ENCODE results near the gene PTPRS.
A peak's percentile ranks its signal among the peaks of the same experiment; 100 is the strongest.
"Not testable (repeated sequence)": the region's sequence is repeated elsewhere in the genome, so short reads cannot be mapped to it uniquely, and the experiment has no call there.

PTPRS gene

DNA sequence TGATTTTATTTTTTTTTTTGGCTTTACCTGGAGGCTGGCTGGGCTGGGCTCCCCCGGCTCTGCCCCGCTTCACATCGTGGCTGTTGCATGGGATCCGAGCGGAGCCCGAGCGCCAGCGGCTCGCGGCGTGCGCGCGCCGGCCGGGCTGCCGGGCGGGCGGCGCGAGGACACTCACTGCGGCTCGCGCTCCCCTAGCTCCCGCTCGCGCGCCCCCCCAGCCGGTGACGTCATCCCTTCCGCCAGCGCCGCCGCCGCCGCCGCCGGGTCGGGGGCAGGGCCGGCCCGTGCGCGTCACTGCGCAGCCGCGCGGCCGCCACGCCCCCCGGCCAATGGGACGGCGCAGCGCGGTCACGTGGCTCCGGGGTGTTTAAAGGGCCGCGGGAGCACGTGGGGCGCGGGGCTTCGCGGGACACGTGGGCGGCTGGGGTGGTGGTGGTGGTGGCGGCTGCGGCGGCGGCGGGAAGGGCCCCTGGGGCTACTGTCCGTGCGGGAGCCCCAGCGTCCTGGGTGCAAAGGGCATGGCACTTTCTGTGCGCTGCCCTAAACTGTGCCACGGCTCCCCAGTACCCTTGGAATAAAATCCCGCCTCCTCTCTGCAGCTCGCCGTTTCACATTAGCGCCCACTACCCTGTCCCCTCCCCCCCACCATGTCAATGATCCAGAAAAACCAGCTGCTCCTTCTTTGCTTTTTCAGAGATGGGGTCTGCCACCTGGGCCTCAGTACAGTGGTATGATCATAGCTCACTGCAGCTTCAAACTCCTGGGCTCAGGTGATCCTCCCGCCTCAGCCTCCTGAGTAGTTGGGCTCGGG lies at the start of gene PTPRS:
Gene PTPRS, minus strand, starts transcription at position 176 of the 811 bp plus-strand sequence. CDS start 54,672 bp downstream, outside the sequence.
- DNase-seq = no peak

DNA sequence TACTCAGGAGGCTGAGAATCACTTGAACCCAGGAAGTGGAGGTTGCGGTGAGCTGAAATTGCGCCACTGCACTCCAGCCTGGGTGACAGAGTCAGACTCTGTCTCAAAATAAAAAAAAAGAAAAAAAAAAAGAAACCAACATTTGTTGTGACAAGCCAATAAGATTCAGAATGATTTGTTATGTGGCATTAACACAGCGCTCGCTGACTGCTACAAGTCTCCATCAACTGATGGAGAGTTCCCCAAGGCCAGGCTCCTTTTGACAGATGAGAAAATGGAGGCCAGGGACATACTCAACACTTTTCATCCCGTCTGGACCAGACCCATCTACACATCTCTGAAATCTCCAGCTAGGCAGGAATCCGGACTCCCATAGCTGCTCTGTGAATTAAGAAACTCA lies 48.7 kb upstream of the PTPRS start:
- DNase-seq = no peak

DNA sequence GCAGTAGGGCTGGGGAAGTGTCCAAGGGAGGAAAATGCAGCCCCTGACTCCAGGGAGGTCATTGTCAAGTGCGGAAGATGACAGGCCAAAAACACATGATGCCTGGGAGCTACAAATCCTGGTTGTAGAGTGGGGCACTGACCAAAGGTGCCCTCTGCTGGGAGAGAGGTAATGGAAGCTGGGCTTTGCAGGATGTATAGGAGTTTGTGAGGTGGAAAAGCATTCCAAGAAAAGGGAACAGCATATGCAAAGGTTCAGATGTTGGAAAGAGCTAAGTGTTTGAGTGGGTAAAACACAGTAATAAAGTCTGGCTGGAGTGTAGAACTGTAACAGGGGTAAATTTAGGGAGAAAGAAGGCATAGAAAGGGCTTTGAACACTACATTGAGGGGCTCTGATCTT lies 46.9 kb upstream of the PTPRS start:
- DNase-seq = no peak

DNA sequence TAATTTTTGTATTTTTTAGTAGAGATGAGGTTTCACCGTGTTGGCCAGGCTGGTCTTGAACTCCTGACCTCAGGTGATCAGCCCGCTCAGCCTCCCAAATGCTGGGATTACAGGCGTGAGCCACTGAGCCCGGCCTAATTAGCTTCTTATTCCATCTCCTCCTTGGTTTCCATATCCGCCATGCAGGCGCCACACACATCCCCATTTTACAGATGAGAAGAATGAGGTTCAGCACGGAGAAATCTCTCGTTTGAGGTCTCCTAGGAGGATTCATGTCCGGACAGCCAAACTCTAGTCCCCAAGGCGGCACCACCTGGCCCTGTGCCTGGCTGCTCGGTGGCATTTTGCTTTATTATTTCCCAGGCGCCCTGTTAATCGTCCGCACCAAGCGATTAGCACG lies 46.2 kb upstream of the PTPRS start:
- DNase-seq = no peak

DNA sequence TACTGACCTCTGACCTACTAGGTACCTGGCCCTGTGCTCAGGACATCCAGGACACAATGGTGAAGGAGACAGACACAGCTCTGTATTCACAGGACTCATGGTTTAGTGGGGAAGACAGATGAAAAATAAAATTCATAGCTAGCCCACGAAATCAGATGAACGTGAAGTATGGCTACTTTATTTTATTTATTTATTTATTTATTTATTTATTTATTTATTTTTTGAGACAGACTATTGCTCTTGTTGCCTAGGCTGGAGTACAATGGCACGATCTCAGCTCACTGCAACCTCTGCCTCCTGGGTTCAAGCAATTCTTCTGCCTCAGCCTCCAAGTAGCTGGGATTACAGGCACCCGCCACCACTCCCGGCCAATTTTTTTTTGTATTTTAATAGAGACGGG lies 40.6 kb upstream of the PTPRS start:
- not testable (repeated sequence) for DNase-seq

DNA sequence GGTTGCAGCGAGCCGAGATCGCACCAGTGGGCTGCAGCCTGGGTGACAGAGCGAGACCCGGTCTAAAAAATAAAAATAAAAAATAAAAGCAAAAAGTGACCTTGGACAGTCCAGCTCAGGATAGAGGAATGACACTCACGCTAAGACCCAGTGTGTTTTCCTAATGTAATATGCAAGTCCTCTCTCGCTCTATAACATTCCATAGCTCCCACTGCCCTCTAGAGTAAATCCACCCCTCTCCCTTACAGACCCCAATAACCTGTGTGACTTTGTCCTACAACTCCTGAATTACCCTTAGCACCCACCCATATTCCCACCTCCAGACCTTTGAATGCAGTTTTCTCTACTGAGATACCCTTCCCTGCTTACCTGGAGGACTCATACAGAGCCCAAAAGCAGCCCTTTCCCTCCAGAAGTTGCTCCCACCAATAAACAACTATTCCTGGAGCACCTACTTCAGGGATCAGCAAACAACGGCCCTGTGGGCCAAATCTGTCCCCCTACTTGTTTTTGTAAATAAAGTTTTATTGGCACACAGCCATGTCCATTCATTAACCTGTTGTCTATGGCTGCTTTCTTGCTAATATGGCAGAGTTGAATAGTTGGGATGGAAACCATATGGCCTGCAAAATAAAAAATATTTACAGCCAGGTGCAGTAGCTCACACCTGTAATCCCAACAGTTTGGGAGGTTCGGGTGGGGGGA lies 39.8 kb upstream of the PTPRS start:
- no peak for DNase-seq

DNA sequence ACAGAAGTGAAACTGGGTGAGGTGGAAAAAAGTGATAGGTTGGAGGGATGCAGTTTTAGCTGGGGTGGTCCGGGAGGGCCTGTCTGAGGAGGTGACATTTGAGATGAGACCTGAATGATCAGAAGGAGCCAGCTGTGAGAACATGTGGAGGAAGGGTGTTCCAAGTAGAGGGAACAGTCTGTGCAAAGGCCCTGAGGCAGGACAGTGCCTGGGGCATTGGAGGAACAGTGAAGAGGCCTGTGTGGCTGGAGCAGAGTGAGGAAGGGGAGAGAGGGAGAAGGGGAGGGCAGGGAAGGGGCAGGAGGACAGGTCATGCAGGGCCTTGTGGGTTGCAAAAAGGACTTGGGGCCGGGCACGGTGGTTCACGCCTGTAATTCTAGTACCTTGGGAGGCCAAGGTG lies 36.3 kb upstream of the PTPRS start:
- no peak for DNase-seq

DNA sequence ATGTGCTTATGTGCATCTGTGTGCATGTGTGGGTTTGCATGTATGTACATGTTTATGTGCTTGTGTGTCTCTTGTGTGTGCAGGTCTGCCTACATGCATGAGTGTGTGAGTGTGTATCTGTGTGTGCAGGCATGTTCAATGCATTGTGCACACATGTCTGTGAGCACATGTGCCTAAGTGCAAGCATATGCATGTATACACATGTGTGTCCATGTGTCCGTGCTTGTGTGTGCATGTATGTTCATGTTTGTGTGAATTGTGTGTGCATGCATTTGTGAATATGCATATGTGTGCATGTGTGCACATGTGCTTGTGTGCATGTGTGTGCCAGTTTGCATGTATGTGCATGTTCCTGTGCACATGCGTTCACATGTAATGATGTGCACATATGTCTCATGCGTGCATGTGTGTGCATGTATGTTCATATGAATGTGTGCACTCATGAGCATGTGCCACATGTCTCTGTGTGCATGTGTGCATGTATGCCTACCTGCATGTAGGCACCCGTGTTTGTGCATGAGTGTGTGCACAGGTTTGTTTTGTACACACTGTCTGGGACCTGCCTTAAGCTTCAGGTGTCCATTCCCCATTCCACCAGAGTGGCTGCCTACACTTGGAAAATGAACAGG lies 32.1 kb upstream of the PTPRS start:
- no peak for DNase-seq

DNA sequence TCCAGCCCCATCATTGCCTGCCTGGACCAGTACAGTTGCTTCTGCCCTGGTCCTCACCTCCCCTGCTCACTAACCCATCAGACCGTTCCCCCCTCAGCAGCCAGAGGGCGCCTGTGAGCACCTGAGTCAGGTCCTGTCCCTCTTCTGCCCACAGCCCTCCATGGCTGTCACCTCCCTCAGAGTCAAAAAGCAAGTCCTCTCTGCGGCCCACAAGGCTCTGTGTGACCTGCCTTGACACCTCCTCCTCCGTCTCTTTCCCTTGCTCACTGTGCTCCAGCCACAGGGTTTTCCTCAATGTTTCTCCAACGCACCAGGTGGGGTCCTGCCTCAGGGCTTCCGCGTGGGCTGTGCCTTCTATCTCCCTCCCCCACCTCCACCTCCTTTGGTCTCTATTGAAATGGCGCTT lies 29.4 kb upstream of the PTPRS start:
- peak; percentile 38 for DNase-seq

DNA sequence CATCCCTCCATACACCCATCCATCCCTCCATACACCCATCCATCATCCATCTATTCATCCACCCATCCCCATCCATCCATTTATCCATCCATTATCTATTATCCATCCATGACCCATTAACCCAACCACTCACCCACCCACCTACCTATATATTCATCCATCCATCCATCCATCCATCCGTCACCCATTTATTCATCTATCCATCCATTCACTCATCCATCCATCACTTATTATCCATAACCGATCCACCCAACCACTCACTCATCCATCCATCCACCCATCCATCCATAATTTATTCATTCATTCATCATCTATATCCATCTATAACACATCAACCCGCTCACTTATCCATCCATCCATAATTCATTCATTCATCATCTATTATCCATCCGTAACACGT lies 28.7 kb upstream of the PTPRS start:
- DNase-seq = no peak

DNA sequence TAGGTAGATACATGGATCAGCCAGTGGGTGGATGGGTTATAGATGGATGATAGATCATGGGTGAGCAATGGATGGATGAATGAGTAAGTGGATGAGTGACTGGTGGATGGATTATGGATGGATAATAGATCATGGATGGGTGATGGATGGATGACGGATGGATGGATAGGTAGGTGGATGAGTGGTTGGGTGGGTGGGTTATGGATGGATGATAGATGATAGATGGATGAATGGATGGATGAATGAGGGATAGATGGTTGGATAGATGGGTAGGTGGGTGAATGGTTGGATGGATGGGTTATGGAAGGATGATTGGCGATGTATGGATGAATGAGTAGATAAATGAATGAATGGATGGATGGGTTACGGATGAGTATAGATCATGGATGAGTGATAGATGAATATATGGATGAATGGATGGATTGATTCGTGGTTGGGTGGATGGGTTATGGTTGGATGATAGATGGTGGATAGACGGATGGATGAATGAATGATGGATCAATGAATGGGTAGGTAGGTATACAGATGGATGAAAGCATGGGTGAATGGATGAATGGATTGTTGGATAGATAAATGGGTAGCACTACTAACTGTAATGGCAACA lies 27.0 kb upstream of the PTPRS start:
- no peak for DNase-seq

DNA sequence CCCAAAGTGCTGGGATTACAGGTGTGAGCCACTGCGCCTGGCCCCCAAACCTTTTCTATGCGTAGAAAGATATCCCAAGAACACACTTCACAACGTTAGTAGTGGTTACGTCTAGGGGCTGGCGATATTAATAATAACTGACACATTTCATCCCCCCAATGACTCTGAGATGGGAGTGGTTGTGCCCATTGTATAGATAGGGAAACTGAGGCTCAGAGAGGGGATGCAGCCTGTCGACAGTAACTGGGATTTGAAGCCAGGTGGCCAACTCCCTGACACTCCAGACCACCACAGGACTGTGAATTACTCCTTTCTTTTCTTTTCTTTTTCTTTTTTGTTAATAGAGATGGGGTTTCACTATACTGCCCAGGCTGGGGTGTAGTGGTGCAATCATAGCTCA lies 25.3 kb upstream of the PTPRS start:
- no peak for DNase-seq

DNA sequence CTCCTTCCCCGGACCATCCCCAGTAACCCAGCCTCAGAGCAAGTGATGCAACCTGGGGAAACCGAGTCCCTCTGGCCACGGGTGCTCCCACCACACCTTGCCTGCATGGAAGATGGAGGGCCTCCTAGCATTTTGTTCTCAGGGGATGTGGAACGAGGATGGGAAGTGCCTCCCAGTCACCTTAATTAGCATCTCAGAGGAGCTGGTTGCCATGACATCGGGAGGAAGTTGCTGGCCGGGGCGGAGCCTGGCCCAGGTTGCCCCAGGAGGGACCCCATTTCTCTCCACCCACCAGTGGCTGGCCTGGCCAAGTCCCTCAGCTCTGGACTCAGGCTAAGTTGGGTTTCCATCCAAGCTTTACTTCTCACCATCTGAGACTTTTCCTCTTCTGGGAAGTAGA lies 24.1 kb upstream of the PTPRS start:
- DNase-seq = no peak

DNA sequence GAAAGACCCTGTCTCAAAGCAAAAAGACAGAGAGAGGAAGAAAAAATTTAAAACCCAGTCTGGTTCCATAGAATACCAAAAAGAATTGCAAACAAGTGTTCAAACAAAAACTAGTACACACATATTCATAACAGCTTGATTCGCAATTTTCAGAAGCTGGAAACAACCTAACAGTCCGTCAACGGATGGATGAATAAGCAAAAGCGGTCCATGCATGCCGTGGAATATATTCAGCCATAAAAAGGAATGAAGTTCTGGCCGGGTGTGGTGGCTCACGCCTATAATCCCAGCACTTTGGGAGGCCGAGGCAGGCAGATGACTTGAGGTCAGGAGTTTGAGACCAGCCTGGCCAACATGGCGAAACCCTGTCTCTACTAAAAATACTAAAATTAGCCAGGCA lies 21.2 kb upstream of the PTPRS start:
- not testable (repeated sequence) for DNase-seq

DNA sequence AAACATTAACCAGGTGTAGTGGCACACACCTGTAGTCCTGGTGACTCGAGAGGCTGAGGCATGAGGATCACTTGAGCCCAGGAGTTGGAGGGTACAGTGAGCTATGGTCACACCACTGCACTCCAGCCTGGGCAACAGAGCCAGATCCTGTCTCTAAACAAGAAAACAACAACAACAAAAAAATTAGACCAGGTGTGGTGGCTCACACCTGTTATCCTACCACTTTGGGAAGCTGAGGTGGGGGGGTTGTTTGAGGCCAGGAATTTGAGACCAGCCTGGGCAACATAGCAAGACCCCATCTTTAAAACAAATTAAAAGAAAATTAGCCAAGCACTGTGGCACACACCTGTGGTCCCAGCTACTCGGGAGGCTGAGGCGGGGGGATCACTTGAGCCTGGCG lies 20.8 kb upstream of the PTPRS start:
- no peak for DNase-seq

DNA sequence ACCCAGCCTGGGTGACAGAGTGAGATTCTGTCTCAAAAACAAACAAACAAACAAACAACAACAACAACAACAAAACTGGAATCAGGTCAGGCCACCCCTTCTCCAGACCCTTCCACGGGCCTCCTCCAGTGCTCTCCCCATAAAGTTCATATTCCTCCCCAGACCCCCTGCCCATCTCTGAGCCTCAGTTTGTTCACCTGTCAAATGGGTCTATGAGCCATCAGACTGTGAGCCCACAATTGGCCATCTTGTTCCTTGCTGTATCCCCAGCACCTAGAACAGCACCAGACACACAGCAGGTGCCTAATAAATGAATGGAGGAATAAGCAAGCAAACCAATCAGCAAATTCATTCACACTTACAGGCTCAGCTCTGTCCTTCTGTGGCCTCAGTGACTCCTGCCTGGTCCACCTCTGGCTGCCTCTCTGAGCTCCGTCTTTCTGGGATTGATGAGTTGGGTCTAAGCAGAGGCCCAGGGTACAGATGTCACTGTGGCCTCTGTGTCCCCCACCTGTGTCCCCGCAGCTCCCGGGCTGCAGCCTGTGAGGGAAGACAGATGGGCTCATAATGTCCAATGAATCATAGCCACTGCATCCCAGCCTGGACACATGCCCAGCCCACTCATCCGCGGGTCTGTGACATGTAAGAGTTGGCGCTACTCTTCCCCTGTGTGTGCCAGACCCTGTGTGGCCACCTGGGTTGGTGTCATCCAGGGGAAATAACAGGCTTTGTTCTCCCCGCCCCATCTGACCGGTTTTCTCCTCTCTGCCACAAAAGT lies 19.6 kb upstream of the PTPRS start:
- DNase-seq = no peak

DNA sequence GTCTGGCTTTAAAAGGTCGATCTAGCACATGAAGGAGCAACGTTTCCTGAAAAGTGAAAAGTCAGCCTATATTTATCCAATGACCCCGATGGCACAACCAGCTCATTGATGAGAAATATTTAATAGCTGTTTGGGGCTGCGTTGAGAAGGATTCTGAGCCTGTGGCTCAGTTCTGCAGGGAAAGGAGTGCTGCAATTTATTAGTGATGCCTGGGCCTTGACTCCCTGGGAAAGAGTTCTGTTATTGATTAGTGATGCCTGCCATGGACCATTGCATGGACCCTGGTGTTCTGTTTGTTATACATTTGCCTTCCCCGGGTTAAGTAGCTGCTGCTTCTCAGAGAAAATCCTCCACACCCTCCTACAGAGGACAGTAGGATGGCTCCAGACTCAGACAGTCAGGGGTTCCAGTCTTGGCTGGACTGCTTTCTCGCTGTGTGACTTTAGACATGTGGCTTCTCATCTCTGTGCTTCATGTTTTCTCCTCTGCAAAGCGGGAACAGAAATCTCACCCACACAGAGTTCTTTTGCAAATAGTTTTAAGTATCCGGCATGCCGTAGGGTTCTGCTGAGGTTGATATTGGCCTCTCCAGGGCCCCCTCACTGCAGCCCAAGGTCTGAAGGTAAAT lies 17.7 kb upstream of the PTPRS start:
- DNase-seq = no peak

DNA sequence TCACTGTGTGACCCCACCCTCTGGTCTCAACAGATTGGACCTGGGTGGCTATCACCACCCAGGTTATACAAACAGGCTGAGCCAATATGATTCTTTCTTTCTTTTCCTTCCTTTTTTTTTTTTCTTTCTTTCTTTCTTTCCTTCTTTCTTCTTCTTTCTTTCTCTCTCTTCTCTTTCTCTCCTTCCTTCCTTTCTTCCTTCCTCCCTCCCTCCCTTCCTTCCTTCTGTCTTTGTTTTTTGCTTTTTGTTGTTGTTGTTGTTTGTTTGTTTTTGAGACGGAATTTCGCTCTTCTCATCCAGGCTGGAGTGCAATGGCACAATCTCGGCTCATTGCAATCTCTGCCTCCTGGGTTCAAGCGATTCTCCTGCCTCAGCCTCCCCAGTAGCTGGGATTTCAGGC lies 17.0 kb upstream of the PTPRS start:
- DNase-seq = no peak

DNA sequence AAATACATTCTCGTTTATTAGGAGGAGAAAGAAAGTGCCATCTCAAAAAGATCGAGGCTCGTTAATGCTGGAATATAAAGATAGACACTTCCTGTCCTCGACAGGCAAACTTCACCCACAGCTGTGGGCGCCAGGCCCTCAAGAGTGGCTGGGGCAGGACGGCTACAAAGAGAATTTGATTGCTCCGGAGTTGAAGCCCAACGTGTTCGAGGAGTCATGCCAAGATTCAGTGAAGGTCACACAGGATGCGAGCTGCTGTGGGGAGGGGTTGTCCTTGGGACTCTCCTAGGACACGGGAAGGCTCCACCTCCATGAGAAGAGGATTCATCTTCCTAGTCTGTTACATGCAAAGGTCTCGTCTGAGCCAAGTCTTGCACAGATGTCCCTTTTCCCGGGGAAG lies 16.3 kb upstream of the PTPRS start:
- DNase-seq = no peak

DNA sequence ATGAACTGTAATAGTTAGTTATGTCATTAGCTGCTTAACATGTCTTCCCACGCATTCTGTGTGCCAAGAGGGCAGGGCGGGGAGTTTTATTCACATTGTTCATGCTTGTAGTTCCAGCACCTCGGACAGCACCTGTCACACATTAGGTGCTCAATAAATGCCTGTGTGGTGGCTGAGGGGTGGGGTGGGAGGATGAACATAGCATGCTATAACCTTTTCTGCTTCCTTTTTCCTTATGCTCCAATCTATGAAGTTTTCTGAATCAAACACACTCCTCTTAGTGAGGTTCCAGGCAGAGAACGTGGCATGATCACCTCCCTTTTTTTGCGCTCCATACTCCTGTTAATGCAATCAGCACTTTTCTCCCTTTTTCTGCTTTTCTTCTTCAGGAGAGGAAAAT lies 15.8 kb upstream of the PTPRS start:
- no peak for DNase-seq

DNA sequence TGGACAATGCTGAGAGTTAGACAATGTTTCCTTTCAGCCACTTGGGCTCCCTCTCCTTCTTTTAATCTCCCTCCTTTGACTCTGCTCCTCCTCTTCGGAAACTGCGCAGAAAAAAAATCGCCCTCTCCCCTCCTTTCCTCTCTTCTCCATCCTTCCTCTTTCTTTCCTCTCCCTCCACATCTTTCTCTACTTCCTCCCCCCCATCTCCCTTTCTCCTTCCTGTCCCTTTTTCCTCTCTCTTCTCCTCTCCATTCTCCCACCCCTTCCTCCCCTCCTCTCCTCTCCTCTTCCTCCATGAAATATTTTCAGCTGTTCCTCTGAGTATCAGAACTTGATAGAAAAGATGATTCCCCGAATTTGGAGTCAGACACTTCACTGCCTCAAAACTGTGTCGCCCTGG lies 15.1 kb upstream of the PTPRS start:
- no peak for DNase-seq

DNA sequence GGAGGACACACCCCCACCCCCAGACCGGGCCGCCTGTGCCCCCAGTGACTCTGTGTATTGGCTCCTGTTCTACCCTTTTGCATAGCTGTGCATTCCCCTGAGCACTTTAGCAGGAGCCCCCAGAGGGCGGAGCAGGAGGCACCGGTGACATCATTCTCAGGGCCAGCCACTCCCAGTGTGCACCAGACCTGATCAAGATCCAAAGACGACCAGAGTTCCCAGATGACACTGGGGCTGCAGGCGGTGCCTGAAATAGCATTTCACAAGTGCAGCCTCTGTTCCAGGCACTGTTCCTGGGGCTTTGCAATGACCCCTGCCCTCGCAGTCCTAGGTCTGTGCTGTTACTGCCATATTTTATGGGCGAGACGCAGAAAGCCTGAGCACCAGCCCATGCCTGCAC lies 14.5 kb upstream of the PTPRS start:
- no peak for DNase-seq
